ENCODE measurements around the gene NPAS3. TPM values are rescaled to one million over a fixed set of nuclear protein-coding genes. Genes with fewer than 3 reads are reported as not detected.

The NPAS3 gene
- total RNA-seq, 1 experiment from 2014 or later = 0.36 TPM

- Histone ChIP-seq H3K36me3 (ENCODE audit: low read depth, low read length) (no peaks in the 10 kb centered on the region), H3K9me3 (ENCODE audit: low read length) (no peaks in the 10 kb centered on the region), H3K27ac (ENCODE audit: low read length) (no peak overlapping the region), H3K9me2 (replicated peaks; ENCODE audit: low read length) (no peaks in the 10 kb centered on the region), H3F3A (ENCODE audit: low read length, unreplicated experiment) (no peaks in the 10 kb centered on the region), H3K4me1 (ENCODE audit: insufficient read depth, low read length) (peaks cover 15% of the 10 kb centered on the region), H3K27me3 (ENCODE audit: low read length) (peaks cover 5% of the 10 kb centered on the region; the same call in 1 of the 2 replicates), H3K4me3 (ENCODE audit: low read length) (no peak overlapping the region), H4K20me1 (ENCODE audit: low read length) (no peaks in the 10 kb centered on the region), H3K4me2 (ENCODE audit: low read length) (no peak overlapping the region), H2AFZ (ENCODE audit: low read length) (no peak overlapping the region), H3K79me2 (ENCODE audit: low read length) (no peaks in the 10 kb centered on the region), H3K9ac (ENCODE audit: low read length) (no peak overlapping the region)
- DNase-seq = no peak
- TF ChIP-seq CTCF (conservative IDR thresholded peaks at IDR 0.05; ENCODE audit: low read depth, low read length) = no peak
- TF ChIP-seq EZH2phosphoT487 (IDR thresholded peaks at IDR 0.05; ENCODE audit: borderline replicate concordance, low read length) = no peak
- no peak for TF ChIP-seq EZH2 (IDR thresholded peaks at IDR 0.05; ENCODE audit: low read length, unreplicated experiment)
- CTCF ChIA-PET = no interaction called here
- POLR2A ChIA-PET (ENCODE audit: unreplicated experiment) = no interaction called here
- intact Hi-C loops (cut with micrococcal nuclease) = no loop called here
- BruUV-seq (replicated peaks) = no TSS peak
- ATAC-seq = no peak
These were observed 301.8 kb downstream of the NPAS3 start for GRCh38 chr14:33240466-33240865.

- Histone ChIP-seq H3K9me2 (replicated peaks; ENCODE audit: low read length) (no peaks in the 10 kb centered on the region), H3K4me3 (ENCODE audit: low read length) (no peak overlapping the region), H3K36me3 (ENCODE audit: low read depth, low read length) (no peaks in the 10 kb centered on the region), H3K79me2 (ENCODE audit: low read length) (no peaks in the 10 kb centered on the region), H2AFZ (ENCODE audit: low read length) (no peak overlapping the region), H3K27me3 (ENCODE audit: low read length) (no peaks in the 10 kb centered on the region), H3K4me1 (ENCODE audit: insufficient read depth, low read length) (peaks cover 15% of the 10 kb centered on the region), H3K27ac (ENCODE audit: low read length) (no peak overlapping the region), H3F3A (ENCODE audit: low read length, unreplicated experiment) (no peaks in the 10 kb centered on the region), H3K4me2 (ENCODE audit: low read length) (no peak overlapping the region), H4K20me1 (ENCODE audit: low read length) (no peaks in the 10 kb centered on the region), H3K9ac (ENCODE audit: low read length) (no peak overlapping the region), H3K9me3 (ENCODE audit: low read length) (no peaks in the 10 kb centered on the region)
- TF ChIP-seq EZH2phosphoT487 (IDR thresholded peaks at IDR 0.05; ENCODE audit: borderline replicate concordance, low read length) (no peak), CTCF (conservative IDR thresholded peaks at IDR 0.05; ENCODE audit: low read depth, low read length) (no peak), EZH2 (IDR thresholded peaks at IDR 0.05; ENCODE audit: low read length, unreplicated experiment) (no peak)
- no peak for ATAC-seq
- intact Hi-C loops (cut with micrococcal nuclease) = no loop called here
- ChIA-PET POLR2A (ENCODE audit: unreplicated experiment) (no interaction called here), CTCF (interaction anchor here (0.6 kb wide), 1 partner anchor 489 kb away, joined by 3 read pairs; no protein-coding TSS in a partner anchor)
- no TSS peak for BruUV-seq (replicated peaks)
- no peak for DNase-seq
These were observed 302.7 kb downstream of the NPAS3 start for GRCh38 chr14:33241331-33241730.

- Histone ChIP-seq H4K20me1 (ENCODE audit: low read length) (no peaks in the 10 kb centered on the region), H3K79me2 (ENCODE audit: low read length) (no peaks in the 10 kb centered on the region), H3K36me3 (ENCODE audit: low read depth, low read length) (no peaks in the 10 kb centered on the region), H3K27ac (ENCODE audit: low read length) (no peak overlapping the region), H3K4me3 (ENCODE audit: low read length) (no peak overlapping the region), H2AFZ (ENCODE audit: low read length) (no peak overlapping the region), H3K9me2 (replicated peaks; ENCODE audit: low read length) (no peaks in the 10 kb centered on the region), H3K27me3 (ENCODE audit: low read length) (0 out of 2 replicates have a peak, but pooled peaks cover 27% of the 10 kb centered on the region), H3K9me3 (ENCODE audit: low read length) (no peaks in the 10 kb centered on the region), H3K4me2 (ENCODE audit: low read length) (no peak overlapping the region), H3K9ac (ENCODE audit: low read length) (no peak overlapping the region), H3F3A (ENCODE audit: low read length, unreplicated experiment) (no peaks in the 10 kb centered on the region), H3K4me1 (ENCODE audit: insufficient read depth, low read length) (no peaks in the 10 kb centered on the region)
- no peak for TF ChIP-seq EZH2 (IDR thresholded peaks at IDR 0.05; ENCODE audit: low read length, unreplicated experiment)
- TF ChIP-seq EZH2phosphoT487 (IDR thresholded peaks at IDR 0.05; ENCODE audit: borderline replicate concordance, low read length) = no peak
- TF ChIP-seq CTCF (conservative IDR thresholded peaks at IDR 0.05; ENCODE audit: low read depth, low read length) = no peak
- DNase-seq (no peak), ATAC-seq (no peak)
- intact Hi-C loops (cut with micrococcal nuclease) = no loop called here
- ChIA-PET POLR2A (ENCODE audit: unreplicated experiment) (no interaction called here), CTCF (no interaction called here)
- BruUV-seq (replicated peaks) = no TSS peak
These were observed 310.6 kb downstream of the NPAS3 start for GRCh38 chr14:33249233-33249820.

All from PC-3 (cell line).